ENCODE data around the gene PTPRE. TPM values are rescaled to one million over a fixed set of nuclear protein-coding genes. Genes with fewer than 3 reads are reported as not detected.

The PTPRE gene
- total and polyA plus RNA-seq, 10 of the 15 experiments (the other 5 are each of a cell fraction or from before 2014, with no cell fraction given) = 2.9 to 7.6 (median 5.8) TPM

DNA sequence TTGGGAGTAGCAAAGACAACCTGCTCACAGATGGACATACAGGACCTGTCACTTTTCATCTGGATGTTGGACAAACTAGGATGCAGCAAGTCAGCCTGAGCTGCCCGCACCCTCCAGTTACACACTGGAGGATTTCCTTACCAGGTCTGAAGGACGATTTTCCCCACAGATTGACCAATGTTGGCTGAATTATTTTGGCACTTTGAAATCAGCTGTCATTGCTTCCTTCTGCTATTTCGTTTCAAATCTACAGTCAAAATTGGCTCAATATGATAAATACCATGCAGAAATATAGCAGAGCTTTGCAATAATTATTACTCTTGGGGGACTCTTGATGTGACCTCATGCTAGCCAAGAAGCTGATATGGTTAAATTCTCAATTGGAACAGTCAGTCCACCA is 16.7 kb upstream of the PTPRE start:
- 0% methylated on average over 3 of the region's 3 CpGs for WGBS (ENCODE audit: insufficient coverage, insufficient replicate concordance, low lambda C conversion rate, missing lambda C conversion rate)
- POLR2A ChIA-PET = no interaction called here
- no TSS peak for BruUV-seq (replicated peaks)

DNA sequence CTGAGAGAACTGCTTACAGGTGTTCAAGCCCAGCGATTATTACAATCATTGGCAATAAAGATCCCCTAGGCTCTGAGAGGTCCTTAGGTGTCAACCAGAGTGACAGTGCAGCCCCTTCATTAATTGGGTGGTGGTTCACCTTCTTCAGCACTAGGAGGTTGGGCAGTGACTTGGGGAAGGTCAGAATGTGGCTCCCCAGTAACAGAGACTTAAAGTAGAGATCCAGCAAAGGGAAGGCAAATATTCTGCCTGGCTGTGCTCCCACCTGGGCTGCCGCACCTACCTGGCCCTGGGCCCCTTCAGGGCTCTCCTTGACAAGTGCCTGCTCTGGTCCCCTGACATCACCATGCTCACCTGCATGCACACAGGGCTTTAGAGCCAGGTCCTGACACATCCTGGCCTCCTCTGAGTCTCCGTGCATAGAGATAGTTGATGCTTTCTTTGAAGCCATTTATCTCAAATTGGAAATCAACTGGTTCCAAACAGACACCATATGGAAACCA is 16.0 kb upstream of the PTPRE start:
- FAIRE-seq = no peak
- no TSS peak for BruUV-seq (replicated peaks)
- ChIA-PET POLR2A (no interaction called here), CTCF (interaction anchor here (1.4 kb wide), 1 partner anchor 121 kb away, joined by 3 read pairs; no protein-coding TSS in a partner anchor), RAD21 (ENCODE audit: unreplicated experiment) (no interaction called here), SMC1A (ENCODE audit: uncharacterized antibody, unreplicated experiment) (no interaction called here)
- Histone ChIP-seq H3K36me3 (ENCODE audit: control insufficient read depth in 2 of 2, insufficient read depth in 2 of 2, low read length in 1 of 2) (no peaks in the 10 kb centered on the region), H4K20me1 (ENCODE audit: control insufficient read depth, insufficient read depth) (no peaks in the 10 kb centered on the region), H3K4me3 (no peak overlapping the region), H2AFZ (ENCODE audit: control insufficient read depth, low read depth, low read length) (no peak overlapping the region), H3K9me3 (replicated peaks; ENCODE audit: control insufficient read depth, insufficient read depth, low read length) (no peaks in the 10 kb centered on the region), H3K27ac (ENCODE audit: control insufficient read depth, insufficient read depth) (no peak overlapping the region), H3K9ac (ENCODE audit: control insufficient read depth, insufficient read depth, low read length) (no peak overlapping the region), H3K27me3 (replicated peaks in 1 of 2; ENCODE audit: control insufficient read depth in 2 of 2, insufficient read depth in 2 of 2, low read length in 1 of 2) (no peaks in the 10 kb centered on the region; a peak in 2 of 4 replicates), H3K79me2 (ENCODE audit: control insufficient read depth, insufficient read depth, low read length) (no peaks in the 10 kb centered on the region), H3K4me1 (ENCODE audit: control insufficient read depth, insufficient read depth, low read length) (no peaks in the 10 kb centered on the region), H3K4me2 (ENCODE audit: control insufficient read depth, insufficient read depth) (no peak overlapping the region)
- in situ Hi-C loops (cut with MboI) = no loop called here
- no peak for TF ChIP-seq HDGF (IDR thresholded peaks at IDR 0.05)
- no peak for TF ChIP-seq BACH1 (IDR thresholded peaks at IDR 0.05; ENCODE audit: borderline replicate concordance)
- TF ChIP-seq ZNF384 (IDR thresholded peaks at IDR 0.05; ENCODE audit: borderline replicate concordance, low read depth, low read length) = no peak
- TF ChIP-seq YBX1 (IDR thresholded peaks at IDR 0.05) = no peak
- no peak for TF ChIP-seq BMI1 (IDR thresholded peaks at IDR 0.05; ENCODE audit: borderline replicate concordance)
- TF ChIP-seq NFYB (IDR thresholded peaks at IDR 0.05; ENCODE audit: insufficient read depth, low read depth, low read length) = no peak
- no peak for DNase-seq (ENCODE audit: low read depth, low spot score)
- 14% methylated on average over 3 of the region's 3 CpGs for WGBS (ENCODE audit: insufficient coverage, insufficient replicate concordance, low lambda C conversion rate, missing lambda C conversion rate)
- intact Hi-C loops (cut with micrococcal nuclease; ENCODE audit: unreplicated experiment) = no loop called here
- ATAC-seq = no peak

More for the DNA sequence above, 16.7 kb upstream of the PTPRE start:
- ATAC-seq (no peak), FAIRE-seq (no peak), DNase-seq (ENCODE audit: low read depth, low spot score) (no peak)
- no peak overlapping the region for H3K4me3 ChIP-seq
- H3K79me2 ChIP-seq (ENCODE audit: control insufficient read depth, insufficient read depth, low read length) = no peaks in the 10 kb centered on the region
- no peaks in the 10 kb centered on the region for H4K20me1 ChIP-seq (ENCODE audit: control insufficient read depth, insufficient read depth)
- intact Hi-C loops (cut with micrococcal nuclease; ENCODE audit: unreplicated experiment) = no loop called here
- RAD21 ChIA-PET (ENCODE audit: unreplicated experiment) = no interaction called here
- TF ChIP-seq, protein P1, sequence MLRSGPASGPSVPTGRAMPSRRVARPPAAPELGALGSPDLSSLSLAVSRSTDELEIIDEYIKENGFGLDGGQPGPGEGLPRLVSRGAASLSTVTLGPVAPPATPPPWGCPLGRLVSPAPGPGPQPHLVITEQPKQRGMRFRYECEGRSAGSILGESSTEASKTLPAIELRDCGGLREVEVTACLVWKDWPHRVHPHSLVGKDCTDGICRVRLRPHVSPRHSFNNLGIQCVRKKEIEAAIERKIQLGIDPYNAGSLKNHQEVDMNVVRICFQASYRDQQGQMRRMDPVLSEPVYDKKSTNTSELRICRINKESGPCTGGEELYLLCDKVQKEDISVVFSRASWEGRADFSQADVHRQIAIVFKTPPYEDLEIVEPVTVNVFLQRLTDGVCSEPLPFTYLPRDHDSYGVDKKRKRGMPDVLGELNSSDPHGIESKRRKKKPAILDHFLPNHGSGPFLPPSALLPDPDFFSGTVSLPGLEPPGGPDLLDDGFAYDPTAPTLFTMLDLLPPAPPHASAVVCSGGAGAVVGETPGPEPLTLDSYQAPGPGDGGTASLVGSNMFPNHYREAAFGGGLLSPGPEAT (IDR thresholded peaks at IDR 0.05; ENCODE audit: low read depth) = no peak
- TF ChIP-seq PML (IDR thresholded peaks at IDR 0.05; ENCODE audit: low read length) (no peak), IKZF1 (conservative IDR thresholded peaks at IDR 0.05) (no peak), ZNF207 (IDR thresholded peaks at IDR 0.05; ENCODE audit: borderline replicate concordance) (no peak), FOS (IDR thresholded peaks at IDR 0.05; ENCODE audit: borderline replicate concordance, extremely low read depth, insufficient read length) (no peak), TBL1XR1 (IDR thresholded peaks at IDR 0.05; ENCODE audit: low read depth, low read length) (no peak)
- H3K9ac ChIP-seq (ENCODE audit: control insufficient read depth, insufficient read depth, low read length) = no peak overlapping the region
- H3K27ac ChIP-seq (ENCODE audit: control insufficient read depth, insufficient read depth) = no peak overlapping the region
- in situ Hi-C loops (cut with MboI) = no loop called here
- H3K36me3 ChIP-seq (ENCODE audit: control insufficient read depth in 2 of 2, insufficient read depth in 2 of 2, low read length in 1 of 2) = no peaks in the 10 kb centered on the region
- CTCF ChIA-PET = no interaction called here
- H2AFZ ChIP-seq (ENCODE audit: control insufficient read depth, low read depth, low read length) = no peak overlapping the region
- SMC1A ChIA-PET (ENCODE audit: uncharacterized antibody, unreplicated experiment) = no interaction called here
- H3K4me1 ChIP-seq (ENCODE audit: control insufficient read depth, insufficient read depth, low read length) = no peaks in the 10 kb centered on the region
- no peaks in the 10 kb centered on the region for H3K9me3 ChIP-seq (replicated peaks; ENCODE audit: control insufficient read depth, insufficient read depth, low read length)
- no peak overlapping the region for H3K4me2 ChIP-seq (ENCODE audit: control insufficient read depth, insufficient read depth)
- H3K27me3 ChIP-seq (replicated peaks in 1 of 2; ENCODE audit: control insufficient read depth in 2 of 2, insufficient read depth in 2 of 2, low read length in 1 of 2) = no peaks in the 10 kb centered on the region; a peak in 2 of 4 replicates
